Skeletal muscle satellite cell (primary cell): ENCODE data around the gene EXOSC10.
"Not testable (repeated sequence)": the region's sequence is repeated elsewhere in the genome, so short reads cannot be mapped to it uniquely, and the experiment has no call there.

Experiments used
- H3K27me3 ChIP-seq: 2 replicates; pipeline ENCODE4 v1.7.0; 2013; ENCODE audit warnings: low read length; ENCODE audit not compliant: control insufficient read depth, insufficient read depth
- H3K36me3 ChIP-seq: 2 replicates; pipeline ENCODE4 v1.7.0; 2013; ENCODE audit warnings: mild to moderate bottlenecking, control low read depth, low read length; ENCODE audit not compliant: insufficient read depth
- H3K4me1 ChIP-seq: 2 replicates; pipeline ENCODE4 v1.7.0; 2013; ENCODE audit warnings: low read length; ENCODE audit not compliant: control insufficient read depth, insufficient read depth
- H3K4me2 ChIP-seq: 2 replicates; pipeline ENCODE4 v1.7.0; 2013; ENCODE audit warnings: mild to moderate bottlenecking, low read length
- H3K4me3 ChIP-seq: 2 replicates; pipeline ENCODE4 v1.7.0; 2013; ENCODE audit warnings: low read length
- H3K9ac ChIP-seq: 2 replicates; pipeline ENCODE4 v1.7.0; 2013; ENCODE audit warnings: mild to moderate bottlenecking, low read depth, low read length, moderate library complexity
- H3K9me3 ChIP-seq: replicated peaks from 2 replicates; pipeline ENCODE4 v1.7.0; 2013; ENCODE audit warnings: mild to moderate bottlenecking, control low read depth, low read length

Gene EXOSC10

DNA sequence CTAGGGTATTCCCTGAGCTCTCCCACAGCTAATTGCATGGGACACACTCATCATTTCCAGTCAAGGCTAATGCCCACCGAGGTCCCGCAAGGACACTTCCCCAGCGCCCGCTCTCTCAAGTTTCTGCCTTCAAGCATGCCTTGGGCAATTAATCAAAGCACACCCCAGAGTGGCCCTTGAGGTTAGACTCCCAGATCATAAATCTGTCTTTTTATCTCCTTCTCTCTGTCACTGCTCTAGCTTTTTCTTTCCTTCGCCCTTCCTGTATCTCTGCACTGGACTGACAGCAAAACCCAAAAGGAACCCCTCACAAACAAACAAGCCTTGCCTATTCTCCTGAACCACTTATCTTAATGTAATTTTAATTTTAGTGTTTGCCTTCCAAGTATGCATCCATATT lies 7.9 kb upstream of the EXOSC10 start:
- H3K9me3 ChIP-seq, result no peaks in the 10 kb centered on the region
- H3K9ac ChIP-seq, result no peak overlapping the region
- peaks cover 42% of the 10 kb centered on the region for H3K36me3 ChIP-seq
- no peak overlapping the region for H3K4me3 ChIP-seq
- no peaks in the 10 kb centered on the region for H3K4me1 ChIP-seq
- H3K27me3 ChIP-seq, result no peaks in the 10 kb centered on the region
- H3K4me2 ChIP-seq, result no peak overlapping the region

DNA sequence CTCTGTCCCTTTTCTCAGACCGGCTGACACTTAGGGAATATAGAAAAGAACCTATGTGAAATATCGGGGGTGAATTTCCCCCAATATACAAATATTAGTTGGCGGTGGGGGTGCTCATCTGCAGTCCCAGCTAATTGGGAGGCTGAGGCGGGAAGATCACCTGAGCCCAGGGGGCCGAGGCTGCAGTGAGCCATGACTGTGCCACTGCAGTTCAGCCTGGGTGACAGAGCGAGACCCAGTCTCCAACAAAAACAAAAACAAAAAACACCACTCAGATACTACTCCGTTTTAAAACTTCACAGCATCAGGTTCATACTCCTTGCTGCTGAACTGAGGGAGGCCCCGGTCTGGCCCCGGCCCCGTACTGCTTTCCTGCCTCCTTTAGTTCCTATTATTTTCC lies 5.9 kb upstream of the EXOSC10 start:
- Histone ChIP-seq H3K4me3 (no peak overlapping the region), H3K9me3 (no peaks in the 10 kb centered on the region), H3K4me2 (no peak overlapping the region), H3K9ac (no peak overlapping the region), H3K4me1 (no peaks in the 10 kb centered on the region), H3K27me3 (no peaks in the 10 kb centered on the region), H3K36me3 (peaks cover 31% of the 10 kb centered on the region)

DNA sequence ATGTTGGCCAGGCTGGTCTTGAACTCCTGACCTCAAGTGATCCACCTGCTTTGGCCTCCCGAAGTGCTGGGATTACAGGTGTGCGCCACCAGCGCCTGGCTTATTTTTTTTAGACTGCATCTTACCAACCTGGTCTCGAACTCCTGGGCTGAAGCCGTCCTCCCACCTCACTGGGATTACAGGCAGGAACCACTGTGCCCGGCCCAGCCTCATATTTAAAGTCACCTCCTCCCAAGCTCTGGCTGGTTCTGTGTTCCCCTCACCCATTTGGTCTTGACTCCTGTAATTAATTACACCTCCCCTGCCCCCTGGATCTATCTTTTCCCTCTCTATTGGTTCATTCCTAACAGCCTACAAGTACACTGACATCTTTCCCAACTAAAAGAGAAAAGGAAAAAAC lies 1.7 kb upstream of the EXOSC10 start:
- peaks cover 20% of the 10 kb centered on the region for H3K36me3 ChIP-seq
- H3K27me3 ChIP-seq, result no peaks in the 10 kb centered on the region
- H3K4me1 ChIP-seq, result peaks cover 12% of the 10 kb centered on the region
- H3K4me3 ChIP-seq, result no peak overlapping the region
- no peak overlapping the region for H3K4me2 ChIP-seq
- no peak overlapping the region for H3K9ac ChIP-seq
- no peaks in the 10 kb centered on the region for H3K9me3 ChIP-seq

DNA sequence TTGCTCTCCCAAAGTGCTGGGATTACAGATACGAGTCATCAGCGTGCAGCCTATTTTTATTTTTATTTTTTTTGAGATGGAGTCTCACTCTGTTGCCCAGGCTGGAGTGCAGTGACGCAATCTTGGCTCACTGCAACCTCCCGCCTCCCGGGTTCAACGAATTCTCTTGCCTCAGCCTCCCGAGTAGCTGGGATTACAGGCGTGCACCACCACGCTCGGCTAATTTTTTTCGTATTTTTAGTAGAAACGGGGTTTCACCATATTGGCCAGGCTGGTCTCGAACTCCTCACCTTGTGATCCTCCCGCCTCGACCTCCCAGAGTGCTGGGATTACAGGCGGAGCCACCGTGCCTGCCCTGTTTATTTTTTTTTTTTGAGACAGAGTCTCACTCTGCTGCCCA lies 1.1 kb upstream of the EXOSC10 start:
- not testable (repeated sequence) for H3K9ac ChIP-seq, H3K27me3 ChIP-seq, H3K9me3 ChIP-seq, H3K4me3 ChIP-seq, H3K4me2 ChIP-seq
- Histone ChIP-seq H3K36me3 (peaks cover 18% of the 10 kb centered on the region), H3K4me1 (peaks cover 12% of the 10 kb centered on the region)

DNA sequence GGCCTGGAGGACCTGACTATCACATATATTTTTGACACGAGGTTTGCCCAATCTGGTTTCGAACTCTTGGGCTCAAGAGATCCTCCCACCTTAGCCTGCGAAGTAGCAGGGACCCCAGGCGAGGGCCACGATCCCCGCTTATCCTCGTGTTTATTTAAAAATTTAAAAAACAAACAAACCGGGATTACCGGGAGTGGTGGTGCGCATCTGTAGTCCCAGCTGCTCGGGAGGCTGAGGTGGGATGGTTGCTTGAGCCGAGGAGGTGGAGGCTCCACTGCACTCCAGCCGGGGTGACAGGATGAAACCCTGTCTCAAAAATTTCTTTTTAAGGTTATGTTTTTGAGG lies 452 bp upstream of the EXOSC10 start:
- Histone ChIP-seq H3K9ac (peak overlapping the region; percentile 99), H3K27me3 (no peaks in the 10 kb centered on the region), H3K4me2 (peak overlapping the region; percentile 82), H3K4me3 (peak overlapping the region; percentile 99), H3K36me3 (peaks cover 20% of the 10 kb centered on the region), H3K4me1 (peaks cover 12% of the 10 kb centered on the region), H3K9me3 (no peaks in the 10 kb centered on the region)

DNA sequence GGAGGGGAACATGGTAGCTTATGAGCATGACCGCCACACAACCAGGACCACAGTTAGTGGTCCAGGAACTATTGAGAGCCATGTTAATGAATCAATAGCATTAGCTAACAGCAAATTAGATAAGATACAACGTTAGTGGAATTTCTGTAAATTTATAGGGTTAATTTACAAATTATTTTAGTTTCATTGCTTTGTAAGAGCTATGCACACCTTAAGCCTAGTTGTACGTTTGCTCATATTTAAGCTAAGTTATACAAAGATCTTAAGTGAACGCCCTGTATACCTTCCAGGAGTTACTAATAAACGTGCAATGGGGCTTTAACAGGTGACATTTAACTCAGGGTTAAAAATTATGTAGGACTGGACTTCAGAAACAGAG lies 749 bp downstream of the EXOSC10 start:
- Histone ChIP-seq H3K4me2 (peak overlapping the region; percentile 82), H3K9me3 (no peaks in the 10 kb centered on the region), H3K4me3 (peak overlapping the region; percentile 99), H3K27me3 (no peaks in the 10 kb centered on the region), H3K9ac (peak overlapping the region; percentile 99), H3K36me3 (peaks cover 24% of the 10 kb centered on the region), H3K4me1 (peaks cover 12% of the 10 kb centered on the region)

DNA sequence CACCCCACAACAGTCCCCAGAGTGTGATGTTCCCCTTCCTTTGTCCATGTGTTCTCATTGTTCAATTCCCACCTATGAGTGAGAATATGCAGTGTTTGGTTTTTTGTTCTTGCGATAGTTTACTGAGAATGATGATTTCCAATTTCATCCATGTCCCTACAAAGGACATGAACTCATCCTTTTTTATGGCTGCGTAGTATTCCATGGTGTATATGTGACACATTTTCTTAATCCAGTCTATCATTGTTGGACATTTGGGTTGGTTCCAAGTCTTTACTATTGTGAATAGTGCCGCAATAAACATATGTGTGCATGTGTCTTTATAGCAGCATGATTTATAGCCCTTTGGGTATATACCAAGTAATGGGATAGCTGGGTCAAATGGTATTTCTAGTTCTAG lies 15.9 kb downstream of the EXOSC10 start:
- H3K9me3 ChIP-seq, H3K4me2 ChIP-seq, H3K4me1 ChIP-seq, H3K9ac ChIP-seq, H3K27me3 ChIP-seq, H3K4me3 ChIP-seq: not testable (repeated sequence)
- peaks cover 53% of the 10 kb centered on the region for H3K36me3 ChIP-seq

DNA sequence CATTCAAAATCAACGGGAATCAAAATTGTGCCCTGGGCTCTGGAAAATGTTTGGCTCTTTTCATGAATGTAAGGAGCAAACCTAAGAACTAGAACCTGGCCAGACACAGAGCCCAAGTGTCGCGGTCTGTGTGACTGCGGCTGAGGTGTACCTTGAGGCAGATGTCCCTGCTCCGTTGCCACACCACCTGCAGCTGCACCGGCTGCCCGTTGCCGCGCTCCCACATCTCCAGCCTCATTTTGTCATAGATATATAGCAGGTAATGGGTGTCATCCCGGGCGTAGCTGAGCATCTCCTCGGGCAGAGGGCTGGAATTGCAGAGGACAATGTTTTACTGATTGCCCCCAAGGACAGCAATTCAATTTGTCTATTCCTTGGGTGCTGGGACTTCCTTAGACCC lies 18.7 kb downstream of the EXOSC10 start:
- Histone ChIP-seq H3K36me3 (peaks cover 57% of the 10 kb centered on the region), H3K4me1 (no peaks in the 10 kb centered on the region), H3K9me3 (no peaks in the 10 kb centered on the region)

DNA sequence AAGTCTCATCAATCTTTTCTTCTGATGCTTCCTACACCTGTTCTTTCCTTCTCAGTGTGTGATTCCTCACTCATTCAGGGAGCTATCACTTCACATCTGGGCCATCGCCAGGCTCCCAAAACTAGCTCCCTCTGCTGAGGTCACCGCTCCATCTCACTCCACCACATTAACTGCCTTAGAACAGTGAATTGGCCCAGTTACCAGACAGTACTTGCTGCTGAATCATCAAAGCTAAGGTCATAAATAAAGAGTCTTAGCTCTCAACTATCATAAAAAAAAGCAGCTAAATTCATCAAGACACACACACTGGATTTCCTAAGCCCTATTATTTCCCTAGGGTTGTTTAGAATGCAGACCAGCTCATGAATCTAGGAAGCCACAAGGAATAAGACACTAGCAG lies 21.0 kb downstream of the EXOSC10 start:
- H3K36me3 ChIP-seq, result peaks cover 74% of the 10 kb centered on the region
- H3K4me2 ChIP-seq, result no peak overlapping the region
- H3K27me3 ChIP-seq, result no peaks in the 10 kb centered on the region
- no peaks in the 10 kb centered on the region for H3K4me1 ChIP-seq
- no peak overlapping the region for H3K4me3 ChIP-seq
- no peak overlapping the region for H3K9ac ChIP-seq
- H3K9me3 ChIP-seq, result no peaks in the 10 kb centered on the region

More for the DNA sequence above, 18.7 kb downstream of the EXOSC10 start:
- Histone ChIP-seq H3K9ac (no peak overlapping the region), H3K27me3 (no peaks in the 10 kb centered on the region), H3K4me3 (no peak overlapping the region), H3K4me2 (no peak overlapping the region)

DNA sequence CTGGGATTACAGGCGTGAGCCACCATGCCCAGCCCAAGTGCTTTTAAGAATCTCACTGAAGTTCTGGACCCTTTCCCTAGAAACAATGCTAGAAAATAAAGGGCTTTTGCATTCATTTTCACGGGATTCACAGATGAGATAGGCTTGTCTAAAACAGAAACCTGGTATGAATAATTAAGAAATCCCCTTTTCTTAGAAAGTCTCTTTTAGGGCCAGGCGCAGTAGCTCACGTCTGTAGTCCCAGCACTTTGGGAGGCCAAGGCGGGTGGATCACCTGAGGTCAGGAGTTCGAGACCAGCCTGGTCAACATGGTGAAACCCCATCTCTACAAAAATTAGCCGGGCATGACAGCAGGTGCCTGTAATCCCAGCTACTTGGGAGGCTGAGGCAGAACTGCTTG lies 26.3 kb downstream of the EXOSC10 start:
- H3K4me2 ChIP-seq, H3K4me1 ChIP-seq, H3K4me3 ChIP-seq, H3K27me3 ChIP-seq, H3K9ac ChIP-seq, H3K9me3 ChIP-seq: not testable (repeated sequence)
- H3K36me3 ChIP-seq, result peaks cover 84% of the 10 kb centered on the region

DNA sequence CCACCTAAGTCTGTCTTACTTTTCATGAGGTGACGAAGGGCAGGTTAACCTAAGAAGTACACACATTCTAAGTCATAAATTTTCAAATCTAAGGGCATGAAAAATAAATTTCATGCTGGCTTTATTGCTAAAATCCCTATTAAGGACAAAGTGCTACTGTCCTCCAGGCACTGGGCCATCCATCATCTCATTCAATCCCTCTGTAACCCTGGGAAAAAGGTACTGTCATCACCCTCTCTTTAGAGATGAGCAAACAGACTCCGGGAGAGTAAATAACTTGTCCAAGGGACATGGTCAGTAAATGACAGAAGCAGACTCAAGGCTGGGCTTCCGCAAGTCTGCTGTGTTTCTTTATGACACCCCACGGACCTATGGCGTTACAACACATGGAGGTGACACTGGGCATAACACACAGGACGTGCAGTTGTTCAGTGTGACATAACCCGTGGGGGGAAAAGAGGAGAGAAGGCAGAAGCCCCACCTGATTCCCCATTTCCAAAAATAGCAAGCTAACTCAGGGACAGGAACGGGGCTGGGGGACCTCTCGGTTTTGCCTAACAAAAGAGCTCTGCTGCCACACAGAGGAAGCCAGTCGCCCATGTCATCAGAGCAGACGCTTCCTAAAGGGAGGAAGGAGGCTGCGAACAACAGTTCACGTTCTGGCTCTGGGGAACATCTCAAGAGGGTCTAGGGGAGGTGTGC lies 27.3 kb downstream of the EXOSC10 start:
- H3K36me3 ChIP-seq, result peaks cover 88% of the 10 kb centered on the region
- no peaks in the 10 kb centered on the region for H3K4me1 ChIP-seq
- no peaks in the 10 kb centered on the region for H3K9me3 ChIP-seq
- no peak overlapping the region for H3K9ac ChIP-seq
- no peaks in the 10 kb centered on the region for H3K27me3 ChIP-seq
- no peak overlapping the region for H3K4me2 ChIP-seq
- no peak overlapping the region for H3K4me3 ChIP-seq

DNA sequence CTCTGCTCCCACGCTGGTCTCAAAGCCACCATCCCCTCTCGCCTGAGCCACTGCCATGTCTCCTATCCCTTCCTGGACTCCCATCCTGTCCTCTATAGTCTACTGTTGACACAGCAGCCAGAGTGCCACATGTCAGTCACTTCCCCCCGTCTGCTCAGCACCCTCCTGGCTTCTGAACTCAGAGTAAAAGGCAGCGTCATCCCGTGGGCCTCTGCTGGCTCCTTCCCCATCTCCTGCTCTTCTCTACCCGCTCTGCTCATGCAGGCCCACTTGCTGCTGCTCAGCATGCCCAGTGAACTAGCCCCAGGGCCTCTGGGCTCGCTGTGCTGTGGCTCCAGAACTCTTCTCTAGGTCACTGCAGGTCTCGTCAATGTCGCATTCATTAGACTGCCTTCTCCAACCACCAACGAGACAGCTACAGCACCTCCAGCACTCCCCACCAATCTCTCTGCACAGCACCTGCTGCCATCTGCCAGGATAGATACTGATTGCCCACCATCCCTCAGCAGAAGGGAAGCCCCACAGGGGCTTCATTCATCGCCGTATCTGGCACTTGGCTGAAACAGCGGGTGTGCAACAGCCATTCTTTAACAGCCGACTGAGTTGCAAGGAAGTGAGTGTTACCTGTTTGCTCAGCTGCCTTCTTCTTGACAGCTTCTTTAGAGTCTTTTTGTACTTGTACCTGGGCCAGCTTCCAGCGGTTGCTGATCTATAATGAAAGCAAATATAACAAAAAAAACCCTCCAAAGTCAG lies 28.0 kb downstream of the EXOSC10 start:
- H3K9me3 ChIP-seq, result no peaks in the 10 kb centered on the region
- H3K4me3 ChIP-seq, result no peak overlapping the region
- H3K36me3 ChIP-seq, result peaks cover 83% of the 10 kb centered on the region
- no peak overlapping the region for H3K9ac ChIP-seq
- no peaks in the 10 kb centered on the region for H3K27me3 ChIP-seq
- H3K4me2 ChIP-seq, result no peak overlapping the region
- H3K4me1 ChIP-seq, result no peaks in the 10 kb centered on the region
